Measurements from ENCODE around the gene CRYL1.

The CRYL1 gene

DNA sequence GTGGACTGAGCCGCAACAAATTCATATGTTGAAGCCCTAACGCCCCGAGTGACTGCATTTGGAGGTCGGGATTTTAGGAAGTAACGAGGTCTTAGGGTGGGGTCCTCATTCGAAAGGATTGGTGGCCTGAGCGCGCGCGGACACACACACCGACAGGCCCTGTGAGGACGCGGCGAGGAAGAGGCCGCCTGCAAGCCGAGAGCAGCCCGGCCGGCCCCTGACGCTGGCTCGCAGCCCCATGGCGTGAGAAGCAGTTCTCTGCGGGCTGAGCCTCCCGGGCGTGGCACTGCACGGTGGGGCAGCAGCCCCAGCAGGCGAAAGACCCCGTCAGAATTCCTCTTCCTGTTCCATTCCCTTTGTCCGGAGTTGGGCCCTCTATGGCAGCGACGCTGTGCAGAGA lies 131.2 kb downstream of the CRYL1 start:
- DNase-seq, result no peak

DNA sequence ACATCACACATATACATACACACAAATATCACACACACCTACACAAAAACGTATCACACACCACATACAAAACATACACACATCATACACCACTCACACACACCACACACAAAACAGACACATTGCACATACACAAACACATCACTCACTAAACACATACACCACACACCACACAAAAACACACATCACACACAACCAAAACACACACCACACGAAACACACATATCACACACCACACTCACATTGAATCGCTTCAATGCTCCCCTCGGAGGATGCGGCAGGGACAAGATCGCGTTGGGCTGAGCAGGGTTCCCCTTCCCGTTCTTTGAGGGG lies 131.5 kb downstream of the CRYL1 start:
- DNase-seq, result no peak

DNA sequence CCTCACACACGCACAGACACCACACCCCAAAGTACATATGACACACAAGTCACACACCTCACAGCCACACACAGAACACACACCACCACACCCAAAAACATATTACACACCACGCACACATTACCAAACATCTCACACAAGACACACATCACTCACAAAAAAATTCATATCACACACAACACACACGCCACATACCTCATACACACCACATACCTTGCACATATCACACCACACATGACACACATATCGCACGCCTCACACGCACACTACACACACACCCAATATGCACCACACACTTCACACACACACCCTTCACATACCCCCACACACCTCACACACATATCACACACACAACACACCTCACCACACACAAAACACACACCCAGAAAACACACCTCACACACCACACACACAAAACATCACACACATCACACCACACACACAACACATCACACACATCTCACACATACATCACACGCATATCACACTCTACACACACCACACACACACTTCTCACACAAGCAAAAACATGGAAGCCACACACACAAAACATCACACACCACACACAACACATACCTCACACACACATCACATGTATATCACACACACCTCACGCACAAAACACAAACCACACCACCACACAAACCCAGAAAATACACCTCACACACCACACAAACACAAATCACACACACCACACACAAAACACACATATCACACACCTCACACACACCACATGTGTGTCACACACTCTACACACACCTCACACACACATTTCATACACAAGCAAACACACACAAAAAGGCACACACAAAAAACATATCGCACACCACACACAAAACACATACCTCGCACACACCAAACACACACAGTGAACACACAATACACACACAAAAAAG lies 132.1 kb downstream of the CRYL1 start:
- no peak for DNase-seq

DNA sequence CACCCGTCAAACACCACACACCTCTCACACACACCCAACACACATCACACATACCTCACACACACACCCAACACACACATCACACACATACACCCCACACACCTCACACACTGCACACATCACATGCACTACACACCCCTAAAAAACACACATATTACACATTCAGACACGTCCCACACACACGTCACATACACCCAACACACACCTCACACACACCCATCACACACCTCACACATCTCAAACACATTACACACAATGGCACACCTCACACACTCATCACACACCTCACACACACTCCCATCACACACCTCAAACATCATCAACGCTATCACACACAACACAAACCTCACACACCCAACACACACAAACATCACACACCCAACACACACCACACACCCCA lies 133.1 kb downstream of the CRYL1 start:
- no peak for DNase-seq

DNA sequence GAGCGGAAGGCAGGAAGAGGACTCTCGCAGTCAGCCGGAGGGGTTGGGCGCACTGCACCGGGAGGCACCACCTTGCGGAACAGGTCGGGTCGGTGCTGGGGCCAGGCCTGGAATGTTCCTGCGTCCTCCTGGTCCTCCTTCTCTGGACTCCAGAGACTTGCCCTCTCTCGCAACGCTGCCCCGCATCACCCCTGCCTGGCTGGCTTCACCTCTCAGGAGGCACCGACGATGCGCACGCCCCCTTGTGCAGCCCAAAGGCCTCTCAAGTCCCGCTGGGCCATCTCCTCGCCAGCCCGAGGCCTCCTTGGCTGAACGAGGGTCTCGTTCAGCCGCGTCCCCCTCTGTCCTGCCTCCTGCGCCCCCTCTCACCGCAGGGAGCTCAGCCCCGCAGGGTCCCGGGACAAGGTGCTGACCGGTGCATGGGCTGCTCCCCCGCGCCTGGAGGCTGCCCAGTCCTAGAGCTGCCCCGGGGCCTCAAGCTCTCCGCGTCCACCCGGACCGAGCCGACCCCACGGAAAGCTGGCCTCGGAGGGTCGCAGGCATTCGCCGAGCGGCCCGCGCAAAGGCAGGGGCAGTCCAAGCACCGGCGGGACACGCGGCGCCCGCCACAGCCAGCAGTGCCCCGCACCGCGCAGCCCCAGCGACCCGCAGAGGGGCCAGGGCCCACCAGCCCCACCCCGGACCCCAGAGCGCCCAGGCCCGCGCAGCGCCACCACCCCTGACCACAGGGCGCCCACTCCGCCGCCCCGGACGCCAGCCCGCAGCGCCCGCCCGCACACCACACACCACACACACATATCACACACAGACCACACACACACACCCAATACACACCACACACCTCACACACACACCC lies 133.8 kb downstream of the CRYL1 start:
- no peak for DNase-seq

DNA sequence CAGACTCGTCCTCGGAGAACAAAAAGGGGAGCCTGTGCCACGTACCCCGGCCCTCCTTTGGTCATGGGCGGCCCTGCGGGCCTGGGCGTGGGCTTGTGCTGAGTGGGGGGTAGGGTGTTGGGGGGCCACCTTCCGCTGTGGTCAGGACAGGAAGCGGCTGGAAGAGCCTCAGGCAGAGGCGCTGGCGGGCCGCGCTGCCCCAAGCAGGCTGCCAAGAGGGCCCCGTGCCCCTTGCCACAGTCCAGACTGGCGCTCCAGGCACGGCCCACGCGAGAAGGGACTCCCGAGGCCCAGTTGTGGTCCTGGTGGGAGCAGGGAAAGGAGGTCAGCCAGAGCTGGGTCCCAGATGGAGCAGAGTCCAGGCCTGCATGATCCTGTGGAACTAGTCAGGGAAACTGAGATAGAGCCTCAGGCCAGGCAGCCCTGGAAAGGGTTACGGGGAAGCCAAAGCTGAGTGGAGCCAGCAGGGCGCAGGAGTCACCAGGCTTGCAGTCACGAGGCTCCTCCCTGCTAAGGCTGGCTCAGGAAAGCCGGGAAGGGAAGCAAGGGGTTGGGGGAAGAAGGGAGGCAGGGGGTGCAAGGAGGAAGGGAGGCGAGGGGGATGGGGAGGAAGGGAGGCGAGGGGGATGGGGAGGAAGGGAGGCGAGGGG lies 135.0 kb downstream of the CRYL1 start:
- no peak for DNase-seq

DNA sequence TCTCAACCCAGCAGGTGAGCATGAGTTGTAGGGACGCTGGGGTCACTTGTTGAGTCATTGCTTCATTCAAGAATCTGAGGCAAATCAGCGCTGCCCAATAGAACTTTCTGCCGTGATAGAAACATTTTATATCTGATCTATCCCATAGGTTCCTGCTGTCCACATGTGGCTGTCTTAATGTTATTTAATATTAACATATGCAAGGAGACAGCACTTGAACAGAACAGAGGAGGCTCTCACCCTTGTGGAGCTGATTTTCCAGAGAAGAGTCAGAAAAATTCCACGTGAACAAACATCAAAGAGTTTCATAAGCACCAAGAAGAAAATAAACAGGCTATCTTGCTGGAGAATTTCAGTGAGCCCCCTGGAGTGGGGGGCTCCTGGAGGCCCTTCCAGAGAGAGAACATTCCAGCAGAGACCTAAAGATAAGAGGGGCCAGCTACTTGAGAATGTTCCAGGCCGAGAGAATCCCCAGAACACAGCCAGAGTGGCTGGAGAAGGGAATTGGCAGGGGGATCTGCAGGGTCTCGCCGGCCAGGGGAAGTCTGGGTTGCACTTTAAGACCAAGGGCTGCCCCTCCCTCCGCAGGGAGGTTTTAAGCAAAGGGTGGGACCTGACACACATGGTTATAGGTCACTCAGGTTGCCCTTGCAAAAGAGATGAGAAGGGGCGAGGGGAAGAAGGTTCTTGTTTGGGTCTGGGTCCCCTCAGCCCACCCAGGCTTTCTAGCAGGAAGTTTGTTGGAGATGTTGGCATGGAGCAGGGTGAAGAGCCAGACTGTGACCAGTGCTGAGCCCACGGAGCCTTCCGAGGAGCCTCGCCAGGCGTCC lies 135.7 kb downstream of the CRYL1 start:
- no peak for DNase-seq

DNA sequence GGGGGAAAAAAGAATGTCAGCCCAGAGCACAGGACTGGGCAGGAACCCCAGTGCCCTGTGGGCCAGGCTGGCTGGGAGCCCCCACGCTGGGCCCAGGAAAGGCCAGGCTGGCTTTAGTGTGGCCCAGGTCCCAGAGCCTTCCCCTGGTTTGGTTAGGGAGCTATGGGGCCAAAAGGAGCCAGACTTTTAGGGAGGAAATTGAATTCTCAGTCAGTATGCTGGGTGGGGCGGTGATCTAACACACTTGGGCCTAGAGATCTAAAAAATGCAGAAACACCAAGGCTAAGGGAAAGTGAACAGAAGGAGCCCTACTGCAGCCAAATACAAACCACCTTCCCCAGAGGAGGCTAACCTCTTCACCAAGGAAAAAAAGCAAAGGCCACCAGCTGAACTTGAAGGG lies 137.5 kb downstream of the CRYL1 start:
- DNase-seq, result no peak

DNA sequence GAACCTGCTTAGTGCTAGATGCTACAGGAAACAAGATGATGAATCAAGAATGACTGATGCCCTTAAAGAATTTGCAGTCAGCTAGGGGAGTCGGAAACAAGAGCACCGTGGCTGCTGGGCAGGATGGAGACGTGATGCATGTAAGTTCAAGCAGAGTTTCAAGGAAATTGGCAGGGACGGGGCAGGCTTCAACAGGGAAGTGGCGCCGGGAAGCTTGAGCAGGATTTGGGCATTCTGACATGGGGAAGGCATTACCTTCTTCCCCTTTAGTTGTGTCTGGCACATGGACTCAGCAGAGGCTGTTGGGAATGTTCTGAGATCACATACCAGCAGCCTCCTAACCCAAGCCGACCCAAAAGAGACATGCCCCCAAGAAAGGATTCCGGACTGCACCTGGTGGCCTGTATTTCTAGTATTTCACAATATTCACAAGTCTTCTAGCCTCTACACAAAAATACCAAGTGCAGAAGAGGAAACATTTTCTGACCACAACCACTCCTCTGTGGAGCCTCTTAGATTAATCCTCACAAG lies 138.2 kb downstream of the CRYL1 start:
- no peak for DNase-seq

DNA sequence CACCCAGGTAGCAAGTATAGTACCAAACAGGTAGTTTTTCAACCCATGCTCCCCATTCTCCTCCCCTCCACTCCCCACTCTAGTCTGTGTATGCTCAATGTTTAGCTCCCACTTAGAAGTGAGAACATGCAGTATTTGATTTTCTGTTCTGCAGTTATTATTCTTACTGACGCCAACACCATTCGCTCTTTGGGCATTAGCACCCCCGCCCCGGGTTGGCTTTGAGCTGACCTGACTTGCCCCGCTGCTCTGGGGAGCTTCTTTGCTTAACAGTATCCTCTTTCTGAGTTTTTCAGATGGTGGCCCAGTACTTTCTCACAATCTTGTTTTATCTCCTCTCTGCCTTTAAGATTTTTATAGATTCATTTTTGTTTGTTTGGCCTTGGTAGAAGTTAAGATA lies 138.7 kb downstream of the CRYL1 start:
- DNase-seq, result no peak

DNA sequence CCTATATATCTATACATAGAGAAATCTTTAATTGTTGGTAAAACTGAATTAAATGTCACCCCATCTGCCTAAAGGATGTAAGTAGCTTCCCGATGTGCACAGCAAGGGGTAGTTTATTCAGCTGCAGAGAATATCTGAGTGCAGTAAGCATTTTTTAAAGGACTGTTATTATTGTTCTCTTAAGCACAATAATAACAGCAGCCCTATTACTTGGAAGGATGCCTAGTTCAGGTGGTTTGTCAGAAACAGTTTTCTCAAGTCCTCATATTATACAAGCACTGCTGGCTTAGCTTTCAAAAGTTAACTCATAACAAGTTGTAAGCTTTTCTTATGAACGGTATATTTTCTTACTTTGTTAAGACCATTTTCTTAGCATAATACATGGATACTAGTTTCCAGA lies 142.6 kb downstream of the CRYL1 start:
- no peak for DNase-seq

DNA sequence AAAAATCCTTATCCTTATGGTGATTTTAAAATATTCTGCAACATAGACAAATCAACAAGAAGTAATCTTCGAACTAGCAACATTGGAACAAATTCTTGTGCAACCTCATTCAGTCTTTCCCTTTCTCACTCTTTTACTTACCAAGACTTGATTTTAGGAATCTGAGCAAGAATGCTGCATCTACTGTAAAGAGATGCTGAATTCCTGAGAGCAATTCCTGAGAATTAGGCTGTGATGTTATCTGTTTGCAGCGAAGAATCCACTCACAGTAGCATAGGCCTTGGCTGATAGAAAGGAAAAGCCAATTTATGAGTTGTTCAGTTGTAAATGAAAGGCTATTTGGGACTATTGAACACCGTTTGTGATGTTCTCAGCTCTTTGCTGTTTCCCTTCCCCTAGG lies 144.3 kb downstream of the CRYL1 start:
- no peak for DNase-seq

DNA sequence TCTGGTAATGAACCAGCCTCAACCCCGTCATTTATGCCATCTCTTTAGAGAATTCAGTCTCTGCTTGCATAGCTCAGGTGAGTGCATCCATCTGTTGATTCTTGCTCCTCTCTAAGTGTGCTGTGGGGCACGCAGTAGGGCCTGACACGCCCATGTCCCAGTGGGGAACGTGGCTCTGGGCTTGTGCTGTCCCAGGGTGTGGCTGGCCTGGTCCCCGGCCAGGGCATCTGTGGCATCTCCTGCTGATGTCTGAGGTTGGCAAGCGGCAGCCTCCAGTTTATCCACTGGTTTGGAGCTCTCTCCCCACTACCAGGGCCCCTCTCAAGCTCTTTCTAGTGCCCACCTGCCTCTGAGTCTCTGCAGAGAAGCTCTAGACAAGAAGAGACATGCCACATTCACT lies 146.9 kb downstream of the CRYL1 start:
- DNase-seq, result no peak

DNA sequence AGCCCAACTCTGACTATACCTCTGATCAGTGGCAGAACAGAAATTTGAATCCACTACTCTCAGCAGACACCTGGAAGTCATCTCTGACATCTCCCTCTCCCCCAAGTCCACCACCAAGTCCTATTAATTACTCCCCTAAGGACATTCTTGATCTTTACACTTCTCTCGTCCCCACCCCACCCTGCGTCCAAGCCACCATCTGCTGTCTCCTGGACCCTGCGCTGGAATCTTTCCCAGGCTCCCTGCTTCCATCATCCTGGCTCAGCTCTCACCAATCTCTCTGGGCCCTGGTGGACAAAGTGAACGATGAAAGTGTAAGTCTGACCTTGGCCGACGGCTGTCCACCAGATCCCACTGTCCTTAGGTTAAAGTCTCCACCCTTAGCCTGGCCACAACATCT lies 147.9 kb downstream of the CRYL1 start:
- DNase-seq, result no peak

DNA sequence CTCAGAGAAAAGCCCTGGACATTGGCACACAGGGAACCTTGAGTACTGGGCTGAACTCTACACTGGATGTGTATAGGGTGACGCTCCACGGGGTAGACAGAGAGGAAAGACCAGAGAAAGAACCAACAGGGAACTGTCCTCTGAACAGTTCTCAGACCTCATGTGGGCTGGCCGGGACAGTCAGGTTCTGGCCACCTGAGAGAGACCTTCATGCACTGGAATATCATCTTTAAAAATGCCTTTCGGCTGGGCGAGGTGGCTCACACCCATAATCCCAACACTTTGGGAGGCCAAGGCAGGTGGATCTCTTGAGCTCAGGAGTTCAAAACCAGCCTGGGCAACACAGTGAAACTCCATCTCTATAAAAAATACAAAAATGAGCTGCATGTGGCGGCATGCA lies 149.8 kb downstream of the CRYL1 start:
- no peak for DNase-seq

DNA sequence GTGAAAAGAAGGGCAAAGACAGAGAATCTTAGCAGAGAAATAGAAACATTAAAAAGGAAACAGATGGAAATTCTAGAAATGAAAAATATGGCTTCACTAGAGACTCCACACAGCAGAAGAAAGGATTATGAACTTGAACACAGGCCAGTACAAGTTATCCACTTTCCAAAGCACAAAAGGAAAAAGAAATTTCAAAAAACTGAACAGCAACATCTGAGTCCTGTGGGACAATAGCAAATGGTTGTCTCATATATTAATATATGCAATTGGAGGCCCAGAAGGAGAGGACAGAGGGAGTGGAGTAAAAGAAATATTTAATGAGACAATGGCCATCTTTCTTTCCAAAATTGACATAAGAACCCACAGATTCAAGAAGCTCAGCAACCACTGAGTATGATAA lies 151.8 kb downstream of the CRYL1 start:
- DNase-seq, result no peak

DNA sequence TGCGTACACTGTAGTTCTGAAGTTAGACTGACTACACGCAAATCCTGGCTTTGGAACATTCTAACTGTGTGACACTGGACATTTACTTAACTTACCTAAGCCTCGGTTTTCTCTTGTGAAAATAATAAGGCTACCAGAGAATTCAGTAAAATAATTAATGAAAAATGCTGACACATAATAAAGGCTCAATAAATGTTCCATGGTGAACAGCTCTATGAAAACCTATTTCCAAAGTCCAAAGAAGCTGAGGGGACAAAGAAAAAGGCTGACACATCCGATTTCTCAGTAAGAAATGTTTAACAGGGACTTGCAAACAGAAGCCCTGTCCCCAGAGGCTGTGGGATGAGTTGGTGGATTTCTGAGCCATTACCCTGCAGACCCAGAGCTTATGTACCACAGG lies 153.8 kb downstream of the CRYL1 start:
- DNase-seq, result no peak

DNA sequence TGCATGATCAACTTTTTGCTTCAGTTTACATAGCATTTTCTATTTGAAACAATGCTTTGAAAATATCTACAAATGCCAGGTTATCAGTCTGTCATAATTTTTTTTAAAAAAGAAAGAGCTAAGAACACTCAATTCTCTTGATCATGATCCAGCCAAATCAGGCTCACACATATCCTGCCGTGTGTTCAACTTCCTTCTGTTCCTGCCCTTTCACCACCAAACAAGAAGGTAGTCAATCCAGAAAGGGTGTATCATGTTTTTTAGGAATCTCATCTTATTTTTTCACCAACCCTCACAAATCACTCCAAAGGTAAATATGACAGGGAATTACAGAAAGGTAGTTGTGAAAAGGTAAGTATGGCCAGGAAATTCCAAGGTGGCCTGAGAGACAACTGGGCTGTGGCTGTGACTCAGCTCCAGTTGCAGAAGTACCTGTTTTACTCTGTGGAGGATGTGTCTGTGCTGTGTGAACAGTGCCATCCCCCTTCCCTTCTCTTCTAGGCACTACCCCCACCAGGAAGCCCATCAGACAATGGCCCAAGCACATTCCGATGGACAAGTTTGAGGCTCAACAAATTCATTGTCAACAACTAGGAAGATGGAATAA lies 154.7 kb downstream of the CRYL1 start:
- DNase-seq, result no peak

DNA sequence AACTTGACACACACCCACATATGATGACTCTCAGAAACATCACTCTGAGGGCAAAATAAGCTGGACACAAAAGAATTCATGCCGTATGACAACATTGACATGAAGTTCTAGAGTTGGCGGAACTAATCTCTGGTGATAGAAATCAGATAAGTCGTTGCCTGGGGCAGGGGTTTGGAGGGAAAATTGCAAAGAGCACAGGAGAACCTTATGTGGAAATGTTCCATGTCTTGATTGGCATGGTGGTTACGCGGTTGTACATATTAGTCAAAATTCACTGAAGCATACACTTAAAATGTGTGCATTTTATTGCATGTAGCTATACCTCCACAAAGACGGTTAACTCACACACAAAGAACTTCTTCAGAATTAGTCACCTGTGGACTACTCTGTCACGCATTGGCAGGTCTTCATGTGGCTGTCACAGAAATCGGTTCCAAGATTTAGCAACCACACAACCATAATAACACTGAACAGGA lies 155.7 kb downstream of the CRYL1 start:
- DNase-seq, result no peak

DNA sequence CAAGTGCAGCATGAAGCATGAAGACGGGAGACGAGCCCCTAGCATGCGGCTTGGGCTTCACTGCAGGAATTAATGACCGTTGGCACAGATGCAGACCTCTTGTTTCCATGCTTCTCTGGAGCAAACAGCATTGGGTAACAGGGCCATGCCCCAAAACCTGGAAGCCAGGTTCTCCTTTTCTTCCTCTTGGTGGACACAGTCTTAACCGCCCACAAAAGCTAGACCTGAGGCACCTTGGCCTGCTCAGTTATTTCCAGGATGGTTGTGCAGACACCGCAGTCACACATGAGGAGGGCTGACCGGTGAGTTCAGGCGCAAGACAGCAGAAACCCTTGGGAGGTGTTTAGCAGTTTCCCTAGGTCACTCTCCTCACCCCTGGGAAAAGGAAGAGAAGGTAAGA lies 159.6 kb downstream of the CRYL1 start:
- DNase-seq, result no peak

DNA sequence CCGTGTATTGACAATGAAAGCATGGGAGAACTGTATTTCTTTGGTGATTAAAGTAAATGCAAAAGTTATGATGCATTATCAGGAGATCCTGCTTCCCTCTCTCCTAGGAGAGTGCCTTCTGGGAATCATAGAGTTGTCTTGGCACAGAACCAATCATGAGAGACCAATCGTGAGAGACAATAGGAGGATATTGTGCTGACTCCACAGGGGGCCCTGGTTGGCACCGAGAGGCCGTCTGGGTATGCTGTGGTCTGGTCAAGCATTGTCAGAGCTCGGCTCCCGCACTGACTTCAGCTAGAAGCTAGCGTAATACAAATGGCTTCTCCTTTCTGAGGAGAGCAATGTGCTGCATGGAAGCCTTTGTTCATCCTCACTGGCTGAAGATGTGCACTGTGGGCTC lies 162.1 kb downstream of the CRYL1 start:
- no peak for DNase-seq

DNA sequence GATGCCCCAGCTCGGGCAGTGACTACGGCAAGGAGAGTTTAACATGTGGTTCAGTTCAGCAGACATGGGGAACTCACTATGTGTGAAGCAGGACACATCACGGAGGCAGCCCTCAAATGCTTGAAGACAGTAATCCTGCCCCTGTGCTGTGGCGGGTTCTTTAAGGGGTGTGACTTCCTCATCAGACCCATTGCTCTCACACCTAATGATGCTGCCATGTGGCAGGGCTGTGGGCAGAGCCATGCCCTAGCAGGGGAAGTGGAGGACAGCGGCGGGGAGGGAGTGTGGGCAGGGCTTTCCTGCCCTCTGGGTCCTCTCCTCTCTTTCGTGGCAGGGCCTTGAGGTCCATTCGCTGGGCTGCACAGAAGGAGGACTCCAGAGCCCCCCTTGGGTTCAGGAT lies 162.5 kb downstream of the CRYL1 start:
- no peak for DNase-seq
